ENCODE measurements around the gene MICU2. TPM values are rescaled to one million over a fixed set of nuclear protein-coding genes. Genes with fewer than 3 reads are reported as not detected.
A peak's percentile ranks its signal among the peaks of the same experiment; 100 is the strongest.

Gene MICU2
- polyA plus RNA-seq, 6 donors from 2014 or later: 36.0 to 51.4 (median 40.0) TPM

DNA sequence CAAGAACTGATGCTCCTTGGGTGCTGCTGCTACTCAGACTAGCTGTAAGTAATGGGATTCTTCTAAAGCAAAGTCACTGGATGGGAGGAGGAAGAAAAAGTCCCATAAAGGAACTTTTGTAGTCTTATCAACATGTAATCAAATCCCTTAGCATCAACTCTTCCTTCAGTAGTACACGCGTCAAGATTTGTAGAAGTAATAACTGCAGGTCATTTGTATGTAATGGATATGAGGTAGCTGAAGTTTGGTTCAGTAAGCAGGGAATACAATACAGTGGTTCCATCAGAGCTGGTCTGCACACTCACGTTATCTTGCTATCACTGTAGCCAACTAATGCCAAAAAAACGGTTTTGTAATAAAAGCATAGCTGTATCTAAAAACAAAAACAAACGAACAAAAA is 72.5 kb downstream of the MICU2 start:
- H3K27ac Mint-ChIP-seq: no peak overlapping the region
- no peak overlapping the region for H3K4me3 Mint-ChIP-seq

DNA sequence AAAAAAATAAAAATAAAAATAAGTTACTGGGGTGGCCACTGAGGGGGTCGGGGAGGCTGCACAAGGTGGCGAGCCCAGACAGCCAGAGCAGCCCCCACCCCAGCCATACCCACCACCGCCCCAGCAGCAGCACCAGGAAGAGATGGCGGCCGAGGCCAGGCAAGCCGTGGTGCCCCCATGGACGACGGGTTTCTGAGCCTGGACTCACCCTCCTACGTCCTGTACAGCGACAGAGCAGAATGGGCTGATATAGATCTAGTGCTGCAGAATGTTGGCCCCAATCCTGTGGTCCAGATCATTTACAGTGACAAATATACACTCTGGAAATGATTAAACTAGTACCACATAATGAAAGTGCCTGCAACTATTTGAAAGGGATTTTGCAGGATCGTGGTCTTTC is 73.3 kb downstream of the MICU2 start:
- DNase-seq (no peak), ATAC-seq (ENCODE audit: low read depth in 2 of 2) (no peak)
- H3K4me1 Mint-ChIP-seq: peaks cover 0 to 3% (median 0%) of the 10 kb centered on the region in 3 donors
- peaks cover 18 to 22% of the 10 kb centered on the region in 2 donors for H3K36me3 Mint-ChIP-seq
- no peaks in the 10 kb centered on the region for H3K27me3 Mint-ChIP-seq
- no peaks in the 10 kb centered on the region for H3K9me3 Mint-ChIP-seq
- no peak overlapping the region for H3K27ac Mint-ChIP-seq
- no peak overlapping the region for H3K4me3 Mint-ChIP-seq

More for the DNA sequence above, 72.5 kb downstream of the MICU2 start:
- ATAC-seq (ENCODE audit: low read depth in 2 of 2) (no peak), DNase-seq (no peak)
- H3K36me3 Mint-ChIP-seq: peaks cover 14 to 17% of the 10 kb centered on the region in 2 donors
- no peaks in the 10 kb centered on the region for H3K27me3 Mint-ChIP-seq
- no peaks in the 10 kb centered on the region for H3K9me3 Mint-ChIP-seq
- H3K4me1 Mint-ChIP-seq: peaks cover 0 to 3% (median 0%) of the 10 kb centered on the region in 3 donors

- no peak overlapping the region for H3K27ac Mint-ChIP-seq
- H3K9me3 Mint-ChIP-seq: no peaks in the 10 kb centered on the region
- H3K36me3 Mint-ChIP-seq: peaks cover 22 to 24% of the 10 kb centered on the region in 2 donors
- no peaks in the 10 kb centered on the region for H3K4me1 Mint-ChIP-seq
- ATAC-seq (ENCODE audit: low read depth in 2 of 2) (no peak), DNase-seq (no peak)
- no peak overlapping the region for H3K4me3 Mint-ChIP-seq
- no peaks in the 10 kb centered on the region for H3K27me3 Mint-ChIP-seq
These were observed 74.7 kb downstream of the MICU2 start for GRCh38 chr13:21529146-21529893.

GRCh38 chr13:21528616-21529015 is 75.4 kb downstream of the MICU2 start:
- Mint-ChIP-seq H3K27ac (no peak overlapping the region), H3K9me3 (no peaks in the 10 kb centered on the region), H3K27me3 (no peaks in the 10 kb centered on the region), H3K4me3 (no peak overlapping the region), H3K36me3 (peaks cover 22 to 30% of the 10 kb centered on the region in 2 donors), H3K4me1 (no peaks in the 10 kb centered on the region)
- no peak for ATAC-seq (ENCODE audit: low read depth in 2 of 2)
- no peak for DNase-seq

GRCh38 chr13:21526707-21527540 is 77.0 kb downstream of the MICU2 start:
- DNase-seq (no peak), ATAC-seq (ENCODE audit: low read depth in 2 of 2) (no peak)
- H3K4me1 Mint-ChIP-seq: no peaks in the 10 kb centered on the region
- H3K9me3 Mint-ChIP-seq: no peaks in the 10 kb centered on the region
- peak overlapping the region in 1 of 6 donors; percentile 28 for H3K27ac Mint-ChIP-seq
- H3K36me3 Mint-ChIP-seq: peaks cover 11 to 29% of the 10 kb centered on the region in 2 donors
- no peaks in the 10 kb centered on the region for H3K27me3 Mint-ChIP-seq
- H3K4me3 Mint-ChIP-seq: no peak overlapping the region

DNA sequence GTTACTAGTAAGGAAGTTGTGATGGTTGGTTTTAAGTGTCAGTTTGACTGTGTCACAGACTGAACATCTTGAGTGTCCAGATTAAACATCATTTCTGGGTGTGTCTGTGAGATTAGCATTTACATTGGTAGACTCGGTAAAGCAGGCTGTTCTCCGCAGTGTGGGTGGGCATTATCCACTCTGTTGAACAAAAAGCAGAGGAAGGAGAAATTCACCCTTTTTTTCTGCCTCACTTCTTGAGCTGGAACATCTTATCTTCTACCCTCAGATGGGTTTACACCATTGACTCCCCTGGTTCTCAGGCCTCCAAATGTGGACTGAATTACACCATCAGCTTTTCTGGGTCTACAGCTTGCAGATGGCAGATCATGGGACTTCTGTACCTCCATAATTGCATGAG is 81.1 kb downstream of the MICU2 start:
- Mint-ChIP-seq H3K4me1 (peaks cover 0 to 3% (median 0%) of the 10 kb centered on the region in 3 donors), H3K27me3 (no peaks in the 10 kb centered on the region), H3K36me3 (peaks cover 22 to 42% of the 10 kb centered on the region in 2 donors), H3K9me3 (no peaks in the 10 kb centered on the region), H3K27ac (no peak overlapping the region), H3K4me3 (no peak overlapping the region)
- DNase-seq (no peak), ATAC-seq (ENCODE audit: low read depth in 2 of 2) (no peak)

GRCh38 chr13:21522130-21522529 is 81.8 kb downstream of the MICU2 start:
- peaks cover 22 to 42% of the 10 kb centered on the region in 2 donors for H3K36me3 Mint-ChIP-seq
- H3K4me3 Mint-ChIP-seq: no peak overlapping the region
- peaks cover 0 to 3% (median 0%) of the 10 kb centered on the region in 3 donors for H3K4me1 Mint-ChIP-seq
- ATAC-seq (ENCODE audit: low read depth in 2 of 2): no peak
- H3K27me3 Mint-ChIP-seq: no peaks in the 10 kb centered on the region
- no peak for DNase-seq
- peak overlapping the region in 1 of 6 donors; percentile 43 for H3K27ac Mint-ChIP-seq
- H3K9me3 Mint-ChIP-seq: no peaks in the 10 kb centered on the region

- H3K4me3 Mint-ChIP-seq: no peak overlapping the region
- no peaks in the 10 kb centered on the region for H3K27me3 Mint-ChIP-seq
- no peaks in the 10 kb centered on the region for H3K9me3 Mint-ChIP-seq
- peaks cover 0 to 3% (median 0%) of the 10 kb centered on the region in 3 donors for H3K4me1 Mint-ChIP-seq
- no peak for ATAC-seq (ENCODE audit: low read depth in 2 of 2)
- peaks cover 12 to 29% of the 10 kb centered on the region in 2 donors for H3K36me3 Mint-ChIP-seq
- DNase-seq: no peak
- peak overlapping the region in 2 of 6 donors; percentile 4 to 47 for H3K27ac Mint-ChIP-seq
These were observed 85.3 kb downstream of the MICU2 start for GRCh38 chr13:21518617-21519144.

DNA sequence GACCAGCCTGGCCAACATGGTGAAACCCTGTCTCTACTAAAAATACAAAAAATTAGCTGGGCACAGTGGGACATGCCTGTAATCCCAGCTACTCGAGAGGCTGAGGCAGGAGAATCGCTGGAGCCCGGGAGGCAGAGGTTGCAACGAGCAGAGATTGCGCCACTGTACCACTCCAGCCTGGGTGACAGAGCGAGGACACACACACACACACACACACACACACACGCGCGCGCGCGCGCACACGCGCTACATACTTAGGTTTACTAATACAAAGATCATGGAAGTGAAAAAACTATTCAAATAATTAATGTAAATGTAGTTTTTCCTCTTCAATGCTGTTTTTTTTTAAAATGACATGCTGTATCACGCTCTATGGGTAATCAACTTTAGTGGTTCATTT is 86.4 kb downstream of the MICU2 start:
- Mint-ChIP-seq H3K27me3 (no peaks in the 10 kb centered on the region), H3K4me1 (peaks cover 0 to 3% (median 0%) of the 10 kb centered on the region in 3 donors), H3K27ac (no peak overlapping the region), H3K4me3 (peak overlapping the region in 1 of 8 donors; percentile 9), H3K36me3 (peaks cover 12 to 24% of the 10 kb centered on the region in 2 donors), H3K9me3 (no peaks in the 10 kb centered on the region)
- DNase-seq (no peak), ATAC-seq (ENCODE audit: low read depth in 2 of 2) (no peak)

GRCh38 chr13:21516805-21517204 is 87.2 kb downstream of the MICU2 start:
- ATAC-seq (ENCODE audit: low read depth in 2 of 2): no peak
- no peak for DNase-seq
- no peak overlapping the region for H3K4me3 Mint-ChIP-seq
- peaks cover 0 to 3% (median 0%) of the 10 kb centered on the region in 3 donors for H3K4me1 Mint-ChIP-seq
- no peak overlapping the region for H3K27ac Mint-ChIP-seq
- no peaks in the 10 kb centered on the region for H3K27me3 Mint-ChIP-seq
- peaks cover 12 to 20% of the 10 kb centered on the region in 2 donors for H3K36me3 Mint-ChIP-seq
- H3K9me3 Mint-ChIP-seq: no peaks in the 10 kb centered on the region

- Mint-ChIP-seq H3K36me3 (peaks cover 10% of the 10 kb centered on the region in 2 donors), H3K9me3 (no peaks in the 10 kb centered on the region), H3K27me3 (no peaks in the 10 kb centered on the region), H3K4me3 (no peak overlapping the region), H3K27ac (peak overlapping the region in 2 of 6 donors; percentile 21 to 25), H3K4me1 (no peaks in the 10 kb centered on the region)
- DNase-seq (no peak), ATAC-seq (ENCODE audit: low read depth in 2 of 2) (no peak)
These were observed 92.1 kb downstream of the MICU2 start for GRCh38 chr13:21511849-21512248.

- Mint-ChIP-seq H3K36me3 (peaks cover 15 to 25% of the 10 kb centered on the region in 2 donors), H3K9me3 (no peaks in the 10 kb centered on the region), H3K27ac (no peak overlapping the region), H3K4me1 (no peaks in the 10 kb centered on the region), H3K27me3 (no peaks in the 10 kb centered on the region), H3K4me3 (no peak overlapping the region)
- DNase-seq (no peak), ATAC-seq (ENCODE audit: low read depth in 2 of 2) (no peak)
These were observed 99.6 kb downstream of the MICU2 start for GRCh38 chr13:21504379-21504778.

- Mint-ChIP-seq H3K27me3 (no peaks in the 10 kb centered on the region), H3K4me3 (no peak overlapping the region), H3K27ac (peak overlapping the region in 1 of 6 donors; percentile 15), H3K36me3 (peaks cover 13 to 20% of the 10 kb centered on the region in 2 donors), H3K4me1 (no peaks in the 10 kb centered on the region), H3K9me3 (no peaks in the 10 kb centered on the region)
- DNase-seq (no peak), ATAC-seq (ENCODE audit: low read depth in 2 of 2) (no peak)
These were observed 102.3 kb downstream of the MICU2 start for GRCh38 chr13:21501686-21502085.

Measured in naive B cell (primary cell).